Central memory CD4-positive, alpha-beta T cell (primary cell): ENCODE results near the gene PRKRIP1.
"Not testable (repeated sequence)": the region's sequence is repeated elsewhere in the genome, so short reads cannot be mapped to it uniquely, and the experiment has no call there.

ENCODE experiments used
- DNase-seq: peaks from one replicate; pipeline ENCODE4 v3.0.0; 2022

PRKRIP1 gene

GRCh38 chr7:102404005-102404861 is 8.1 kb downstream of the PRKRIP1 start:
- peak; percentile 66 for DNase-seq

- DNase-seq: not testable (repeated sequence)
These were observed 8.7 kb downstream of the PRKRIP1 start for GRCh38 chr7:102404862-102405188.

- no peak for DNase-seq
These were observed 11.7 kb downstream of the PRKRIP1 start for GRCh38 chr7:102407910-102408309.

GRCh38 chr7:102408530-102408929 is 12.4 kb downstream of the PRKRIP1 start:
- not testable (repeated sequence) for DNase-seq

- no peak for DNase-seq
These were observed 13.2 kb downstream of the PRKRIP1 start for GRCh38 chr7:102409340-102409739.

DNA sequence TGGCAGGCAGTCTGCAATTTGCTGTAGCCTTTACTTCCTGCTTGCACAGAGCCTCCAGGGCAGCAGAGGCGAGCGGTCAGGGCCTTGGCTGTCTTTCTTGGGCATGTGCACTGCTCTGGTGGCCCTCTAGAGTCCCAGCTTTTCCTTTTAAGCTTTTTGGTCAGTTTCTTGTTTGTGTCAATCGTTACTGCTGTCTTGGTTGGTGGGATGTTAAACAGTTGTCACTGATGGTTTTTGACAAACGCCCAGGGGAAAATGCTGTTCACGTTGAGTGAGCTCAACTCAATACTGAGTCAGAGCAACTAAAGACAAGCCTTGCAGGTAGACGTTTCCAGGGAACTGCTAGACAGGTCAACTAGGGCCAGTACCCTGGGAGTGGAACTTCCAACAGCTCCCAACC is 14.0 kb downstream of the PRKRIP1 start:
- no peak for DNase-seq

DNA sequence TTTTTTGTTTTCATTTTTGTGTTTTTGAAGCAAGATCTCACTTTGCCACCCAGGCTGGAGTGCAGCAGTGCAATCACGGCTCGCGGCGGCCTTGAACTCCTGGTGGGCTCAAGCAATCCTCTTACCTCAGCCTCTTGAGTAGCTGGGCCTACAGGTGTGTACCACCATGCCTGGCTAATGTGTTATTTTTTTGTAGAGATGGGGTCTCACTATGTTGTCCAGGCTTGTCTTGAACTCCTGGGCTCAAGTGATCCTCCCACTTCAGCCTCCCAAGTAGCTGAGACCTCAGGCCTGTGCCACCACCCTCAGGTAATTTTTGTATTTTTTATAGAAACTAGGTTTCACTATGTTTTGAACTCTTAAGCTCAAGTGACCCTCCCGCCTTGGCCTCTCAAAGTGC is 14.8 kb downstream of the PRKRIP1 start:
- no peak for DNase-seq

- peak; percentile 47 for DNase-seq
These were observed 16.4 kb downstream of the PRKRIP1 start for GRCh38 chr7:102412548-102412947.

- DNase-seq: no peak
These were observed 16.9 kb downstream of the PRKRIP1 start for GRCh38 chr7:102413091-102413490.

DNA sequence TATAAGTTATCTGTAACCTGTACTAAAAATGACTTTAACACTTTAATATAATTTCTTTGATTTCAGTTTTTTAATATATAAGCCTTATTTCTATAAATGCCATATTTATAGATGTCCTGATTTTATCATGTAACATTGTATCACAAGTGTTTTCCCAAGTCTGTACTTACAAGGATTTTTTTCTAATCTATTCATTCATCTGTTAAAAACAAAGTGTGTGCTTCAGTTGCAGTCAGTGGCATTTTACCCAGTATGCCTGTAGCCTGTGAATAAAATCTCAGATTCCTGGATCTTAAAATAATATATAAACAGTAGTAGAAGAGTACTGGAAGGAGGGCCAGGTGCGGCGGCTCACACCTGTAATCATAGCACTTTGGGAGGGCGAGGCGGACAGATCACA is 17.4 kb downstream of the PRKRIP1 start:
- no peak for DNase-seq

DNA sequence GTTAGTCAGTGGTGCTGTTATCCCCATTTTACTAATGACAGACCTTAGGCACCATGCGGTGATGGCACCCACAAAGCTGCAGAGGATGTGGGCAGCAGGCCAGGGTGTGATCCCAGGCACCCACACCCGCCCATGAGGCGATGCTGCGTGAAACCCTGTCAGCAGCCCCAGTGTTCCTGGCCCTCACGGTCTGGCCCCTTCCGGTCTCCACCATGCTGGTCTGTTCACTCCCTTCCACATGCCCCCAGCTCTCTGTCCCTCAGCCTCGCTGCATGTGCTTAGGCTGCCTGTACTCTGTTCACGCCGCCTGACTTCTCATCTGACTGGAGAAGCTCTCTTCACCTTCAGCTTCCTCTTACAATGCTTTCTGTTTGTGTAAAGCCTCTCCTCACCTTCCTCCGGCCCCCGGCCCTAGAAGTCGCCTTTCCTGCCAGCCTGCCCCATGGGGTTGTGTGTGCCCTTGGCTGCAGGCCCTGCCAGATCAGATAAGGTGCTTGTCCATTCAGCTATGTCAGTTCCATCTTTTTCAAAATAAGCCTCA is 19.6 kb downstream of the PRKRIP1 start:
- peak; percentile 61 for DNase-seq

- no peak for DNase-seq
These were observed 20.2 kb downstream of the PRKRIP1 start for GRCh38 chr7:102416406-102416805.

DNA sequence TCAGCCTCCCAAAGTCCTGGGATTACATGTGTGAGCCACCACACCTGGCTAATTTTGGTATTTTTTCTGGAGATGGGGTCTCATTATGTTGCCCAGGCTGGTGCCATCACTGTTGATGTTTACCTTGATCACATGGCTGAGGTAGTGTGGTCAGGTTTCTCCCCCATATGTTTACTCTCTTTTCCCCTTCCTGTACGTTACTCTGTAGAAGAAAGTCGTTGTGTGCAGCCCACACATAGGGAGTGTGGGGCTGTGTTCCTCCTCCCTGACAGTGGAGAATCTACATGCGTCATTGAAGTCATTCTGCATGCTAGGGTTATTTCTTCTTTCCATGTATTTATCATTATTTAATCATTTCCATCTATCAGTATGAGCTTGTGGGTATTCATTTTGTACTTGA is 20.9 kb downstream of the PRKRIP1 start:
- DNase-seq: peak; percentile 45

- DNase-seq: no peak
These were observed 22.4 kb downstream of the PRKRIP1 start for GRCh38 chr7:102418592-102418991.

- DNase-seq: no peak
These were observed 25.6 kb downstream of the PRKRIP1 start for GRCh38 chr7:102421706-102422240.

DNA sequence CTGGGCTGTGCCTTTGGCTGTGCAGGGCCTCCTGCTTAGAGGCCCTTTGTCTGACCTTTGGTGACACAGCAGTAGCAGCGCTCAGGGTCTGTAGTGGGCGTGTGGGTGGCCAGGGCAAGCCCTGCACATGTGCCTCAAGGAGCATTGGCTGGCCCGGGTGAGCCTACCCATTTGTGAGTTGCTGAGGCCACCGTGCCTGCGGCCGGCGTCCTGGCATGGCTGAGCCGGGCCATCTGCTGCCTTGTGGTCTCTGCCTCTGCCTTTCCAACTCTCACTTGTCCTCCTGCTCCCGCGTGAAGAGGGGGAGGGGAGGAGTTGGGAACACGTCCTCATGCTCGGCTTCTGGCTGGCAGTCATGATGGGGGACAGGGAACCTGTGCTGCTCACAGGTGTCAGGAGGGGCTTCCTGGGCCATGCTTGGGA is 28.0 kb downstream of the PRKRIP1 start:
- no peak for DNase-seq

DNA sequence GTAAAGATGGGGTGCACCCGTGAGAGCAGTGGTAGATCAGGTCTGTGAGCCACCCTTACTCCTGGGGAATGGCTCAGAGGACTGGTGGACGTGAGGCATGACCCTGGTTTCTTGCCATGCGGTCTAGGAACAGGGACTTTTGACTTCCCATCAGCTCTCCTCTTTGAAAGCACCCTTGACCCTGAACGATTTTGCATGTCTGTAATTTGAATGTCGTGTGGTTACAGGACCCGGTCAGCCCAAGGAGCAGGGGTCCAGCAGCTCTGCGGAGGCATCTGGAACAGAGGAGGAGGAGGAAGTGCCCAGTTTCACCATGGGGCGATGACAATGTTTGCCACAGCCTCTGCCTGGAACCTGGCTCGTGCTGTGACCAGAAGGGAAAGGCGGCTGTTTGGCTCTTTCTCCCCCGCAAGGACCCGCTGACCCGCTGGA is 28.6 kb downstream of the PRKRIP1 start:
- DNase-seq: no peak

DNA sequence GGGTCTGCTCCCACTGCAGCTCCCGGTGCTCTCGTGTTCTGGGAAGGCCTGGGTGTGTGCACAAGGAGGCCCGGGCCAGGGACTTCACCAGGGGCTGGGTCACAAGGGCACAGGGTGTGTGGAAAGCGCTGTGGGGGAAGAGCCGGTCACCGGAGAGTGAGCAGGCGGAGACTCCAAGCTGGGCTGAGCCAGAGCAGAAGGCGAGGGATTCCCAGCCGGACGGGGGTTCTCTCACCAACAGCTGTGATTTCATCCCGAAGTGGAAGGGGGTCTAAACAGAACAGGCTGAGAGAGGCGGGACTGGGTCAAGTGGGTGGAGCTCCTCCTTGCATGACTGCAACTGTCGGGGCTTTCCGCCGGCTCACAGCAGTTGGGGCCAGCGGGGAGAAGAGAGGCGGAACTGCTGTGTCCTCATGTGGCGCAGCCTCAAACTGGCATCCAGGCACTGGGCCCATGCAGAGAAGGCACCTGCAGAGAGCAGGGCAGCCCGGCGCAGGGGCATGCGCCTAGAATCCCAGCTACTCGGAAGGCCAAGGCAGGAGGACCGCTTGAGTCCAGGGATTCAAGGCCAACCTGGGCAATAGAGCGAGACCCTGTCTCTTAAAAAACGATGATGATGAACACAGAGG is 29.6 kb downstream of the PRKRIP1 start:
- DNase-seq: peak; percentile 85

DNA sequence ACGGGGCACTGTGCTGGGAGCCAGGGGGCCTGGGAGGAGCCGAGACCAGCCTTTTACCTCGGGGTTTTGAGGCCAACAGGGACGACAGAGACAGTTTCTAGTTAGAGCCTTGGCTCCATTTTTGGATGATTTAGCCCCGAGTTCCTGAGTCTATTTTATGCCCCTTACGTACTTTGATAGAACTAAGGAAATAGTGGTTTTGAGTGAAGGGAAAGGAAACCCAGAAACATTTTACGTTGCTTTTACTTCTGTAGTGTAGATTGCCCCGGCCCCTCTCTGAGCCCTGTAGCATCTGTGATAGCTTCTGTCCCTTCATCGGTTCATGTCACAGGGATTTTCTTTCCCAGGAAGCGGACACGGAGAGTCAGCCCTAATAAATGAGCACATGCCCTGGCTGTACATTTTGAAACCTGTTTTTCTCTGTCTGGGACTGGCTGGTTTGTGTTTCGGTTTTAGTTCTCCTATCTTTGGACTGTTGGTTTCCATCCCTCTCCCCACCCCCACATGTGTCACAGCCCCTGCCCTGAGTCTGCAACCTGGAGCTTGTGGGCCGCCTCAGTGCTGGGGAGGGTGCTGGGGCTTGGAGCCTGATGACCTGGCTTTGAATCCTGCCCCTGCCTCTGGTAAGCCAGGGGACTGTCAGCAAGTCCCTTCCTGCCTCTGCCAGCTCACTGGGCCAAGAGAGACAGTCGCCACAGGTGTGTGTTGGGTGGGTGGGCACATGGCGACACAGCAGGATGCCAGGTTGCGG is 30.3 kb downstream of the PRKRIP1 start:
- DNase-seq: peak; percentile 78

GRCh38 chr7:102427019-102427405 is 30.8 kb downstream of the PRKRIP1 start:
- no peak for DNase-seq

DNA sequence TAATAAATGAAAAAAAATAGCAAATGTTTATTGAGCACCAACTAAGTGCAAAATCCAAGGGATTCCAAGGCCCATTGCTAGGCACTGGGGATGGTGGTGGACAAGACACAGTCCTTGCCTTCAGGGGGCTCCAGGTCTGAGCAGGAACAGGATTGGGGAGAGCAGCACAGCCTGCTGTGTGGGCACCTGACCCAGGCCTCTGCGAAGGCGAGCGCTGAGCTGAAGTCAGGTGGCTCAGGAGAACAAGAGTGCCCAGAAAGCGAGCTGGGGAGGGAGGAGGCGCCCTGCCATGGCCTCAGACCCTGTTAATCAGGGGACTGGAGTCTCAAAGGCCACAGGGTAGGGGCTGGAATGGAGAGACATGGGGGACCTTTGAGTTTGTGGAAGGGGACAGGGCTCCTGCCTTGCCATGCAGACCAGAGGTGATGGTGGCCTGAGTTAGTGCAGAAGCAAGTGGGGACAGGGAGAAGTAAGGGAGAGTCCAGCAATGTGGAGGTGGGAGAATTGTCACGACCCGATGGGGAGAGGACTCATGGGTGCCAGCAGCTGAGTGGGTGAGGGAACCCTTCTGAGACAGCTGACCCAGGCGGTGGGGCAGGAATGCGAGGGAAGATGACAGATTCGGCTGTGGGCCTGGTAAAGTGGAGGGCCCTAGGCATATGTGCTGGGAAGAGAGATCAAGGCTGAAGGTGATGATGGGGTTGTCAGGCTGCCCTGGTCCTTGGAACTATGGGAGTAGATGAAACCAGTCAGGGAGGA is 33.2 kb downstream of the PRKRIP1 start:
- DNase-seq: no peak

GRCh38 chr7:102431617-102432298 is 35.6 kb downstream of the PRKRIP1 start:
- peak; percentile 81 for DNase-seq
